ENCODE results near the gene JUNB. TPM values are rescaled to one million over a fixed set of nuclear protein-coding genes. Genes with fewer than 3 reads are reported as not detected.

JUNB gene
- total and polyA plus RNA-seq, 2 of the 13 experiments (the other 11 are each of a cell fraction or from before 2014, with no cell fraction given): 7.7 to 8.2 TPM

DNA sequence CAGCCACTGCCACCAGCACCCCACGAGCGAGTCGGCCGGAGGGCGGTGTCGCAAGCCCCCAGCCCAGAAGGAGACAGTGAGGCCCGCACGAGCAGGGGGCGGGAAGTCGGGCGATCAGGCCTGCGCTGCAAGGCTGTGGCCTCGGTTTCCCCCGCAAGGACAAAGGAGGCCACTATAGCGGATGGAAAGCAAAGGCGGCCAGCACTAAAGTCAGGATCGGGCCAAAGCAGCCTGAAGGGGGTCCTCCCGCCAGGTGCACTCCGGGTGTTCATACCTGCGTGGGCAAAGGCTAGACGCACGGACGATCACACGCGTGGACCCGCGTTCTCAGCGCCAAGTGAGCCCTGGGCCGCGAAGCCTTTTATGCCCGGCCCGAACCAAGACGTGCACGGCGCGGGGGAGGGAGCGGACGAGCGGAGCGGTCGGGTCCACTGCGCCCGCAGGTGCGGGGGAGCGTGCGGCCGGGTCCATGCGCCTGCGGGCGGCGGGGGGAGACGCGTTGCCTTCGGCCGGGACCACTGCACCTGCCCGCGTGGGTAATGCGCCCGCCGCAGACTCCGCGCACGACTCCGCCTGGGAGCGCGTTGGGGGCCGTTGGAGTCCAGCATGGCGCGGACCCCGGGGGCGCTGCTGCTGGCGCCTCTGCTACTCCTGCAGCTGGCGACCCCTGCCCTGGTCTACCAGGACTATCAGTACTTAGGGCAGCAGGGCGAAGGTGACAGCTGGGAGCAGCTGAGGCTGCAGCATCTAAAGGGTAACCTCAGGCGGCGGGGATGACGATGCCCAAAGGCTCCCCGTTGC is 10.4 kb downstream of the JUNB start, which contains the start of the genes PRDX2 and THSD8 (continued):
- TF ChIP-seq RARG (CRISPR knock-in tag; IDR thresholded peaks at IDR 0.05; ENCODE audit: low read depth): peak; percentile 72; the same call in 1 of the 2 replicates
- TF ChIP-seq, protein P1, sequence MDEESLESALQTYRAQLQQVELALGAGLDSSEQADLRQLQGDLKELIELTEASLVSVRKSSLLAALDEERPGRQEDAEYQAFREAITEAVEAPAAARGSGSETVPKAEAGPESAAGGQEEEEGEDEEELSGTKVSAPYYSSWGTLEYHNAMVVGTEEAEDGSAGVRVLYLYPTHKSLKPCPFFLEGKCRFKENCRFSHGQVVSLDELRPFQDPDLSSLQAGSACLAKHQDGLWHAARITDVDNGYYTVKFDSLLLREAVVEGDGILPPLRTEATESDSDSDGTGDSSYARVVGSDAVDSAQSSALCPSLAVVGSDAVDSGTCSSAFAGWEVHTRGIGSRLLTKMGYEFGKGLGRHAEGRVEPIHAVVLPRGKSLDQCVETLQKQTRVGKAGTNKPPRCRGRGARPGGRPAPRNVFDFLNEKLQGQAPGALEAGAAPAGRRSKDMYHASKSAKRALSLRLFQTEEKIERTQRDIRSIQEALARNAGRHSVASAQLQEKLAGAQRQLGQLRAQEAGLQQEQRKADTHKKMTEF (CRISPR knock-in tag; IDR thresholded peaks at IDR 0.05): peak; percentile 92
- TF ChIP-seq ZNF737 (CRISPR knock-in tag; IDR thresholded peaks at IDR 0.05; ENCODE audit: borderline replicate concordance): 0 out of 2 replicates have a peak, but pooled peaks have one; percentile 39
- 0 out of 2 replicates have a peak, but pooled peaks have one; percentile 21 for TF ChIP-seq ZNF589 (CRISPR knock-in tag; conservative IDR thresholded peaks at IDR 0.05)

DNA sequence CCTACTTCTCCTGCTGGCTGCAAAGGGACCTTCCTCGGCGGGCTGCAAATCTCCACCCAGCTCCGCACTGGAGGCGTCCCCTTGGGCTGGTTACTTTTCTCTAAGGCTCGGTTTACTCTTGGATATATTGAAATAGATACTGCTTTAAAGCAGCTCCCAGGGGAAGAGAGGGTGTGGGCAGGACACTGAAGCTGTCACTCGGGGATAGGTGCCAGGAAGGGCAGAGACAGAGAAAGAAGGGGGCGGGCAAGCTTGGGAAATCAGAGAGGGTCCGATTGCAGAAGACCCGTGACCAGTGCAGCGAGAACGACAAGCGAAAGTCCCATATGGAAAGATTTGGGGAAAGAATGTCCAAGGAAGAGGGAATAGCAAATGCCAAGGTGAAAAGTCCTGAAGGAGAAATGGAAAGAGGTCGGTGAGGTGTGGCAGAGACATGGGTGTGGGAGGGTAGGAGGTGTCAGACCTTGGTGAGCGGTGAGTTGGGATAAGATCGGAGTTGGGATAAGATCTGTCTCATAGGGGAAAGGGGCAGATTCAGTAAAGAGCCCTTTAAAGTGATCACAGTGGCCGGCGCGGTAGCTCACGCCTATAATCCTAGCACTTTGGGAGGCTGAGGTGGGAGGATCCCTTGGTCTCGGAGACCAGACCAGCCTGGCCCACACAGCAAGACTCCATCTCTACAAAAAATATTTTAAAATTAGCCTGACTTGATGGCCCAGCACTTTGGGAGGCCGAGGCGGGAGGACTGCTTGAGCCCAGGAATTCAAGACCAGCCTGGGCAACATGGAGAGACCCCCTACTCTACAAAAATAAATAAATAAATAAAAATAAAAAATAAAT is 11.2 kb downstream of the JUNB start:
- ATAC-seq (no peak), FAIRE-seq (no peak), DNase-seq (ENCODE audit: low spot score) (no peak)
- H4K20me1 ChIP-seq (ENCODE audit: insufficient read depth, low read length): peaks cover 5% of the 10 kb centered on the region; the same call in 1 of the 2 replicates
- H3K9ac ChIP-seq (ENCODE audit: insufficient read depth, low read depth, low read length): peak overlapping the region; percentile 99
- H3K36me3 ChIP-seq (replicated peaks in 1 of 2; ENCODE audit: control insufficient read depth in 1 of 2, insufficient read depth in 2 of 2, low read length in 2 of 2): peaks cover 1 to 12% of the 10 kb centered on the region in 2 experiments; a peak in 4 of 5 replicates
- ChIA-PET POLR2A (interaction anchor here (0.9 to 4.0 kb wide), 3 partner anchors 10 to 36 kb away, joined by 3 to 47 read pairs (median 4); partner anchors contain the start of gene JUNB), CTCF (ENCODE audit: low intra/inter-chr PET ratio, low total read pairs) (interaction anchor here (1.6 kb wide), 1 partner anchor 36 kb away, joined by 4 read pairs; no protein-coding TSS in a partner anchor)
- peaks cover 32% of the 10 kb centered on the region for H3K4me1 ChIP-seq (ENCODE audit: insufficient read depth, low read length)
- H3K79me2 ChIP-seq (ENCODE audit: insufficient read depth, low read length): peaks cover 18% of the 10 kb centered on the region
- H3K27me3 ChIP-seq (ENCODE audit: control insufficient read depth in 1 of 2, insufficient read depth in 2 of 2, low read length in 2 of 2): no peaks in the 10 kb centered on the region; a peak in 1 of 5 replicates
- H3K27ac ChIP-seq (ENCODE audit: extremely low read length, insufficient read depth, low read length): peak overlapping the region; percentile 92
- peak overlapping the region; percentile 88 for H3K4me2 ChIP-seq (ENCODE audit: low read depth, low read length)
- peak overlapping the region; percentile 81 to 100 (median 93) for H3K4me3 ChIP-seq (replicated peaks in 1 of 3; ENCODE audit: insufficient read depth in 1 of 3, low read depth in 2 of 3, low read length in 3 of 3)
- no peak overlapping the region for H2AFZ ChIP-seq (ENCODE audit: low read length)
- no peaks in the 10 kb centered on the region for H3K9me3 ChIP-seq (ENCODE audit: low read length)
- in situ Hi-C loops (cut with HindIII; ENCODE audit: extremely low pct_ligation_motif_present, low pct_unique_long_range_greater_than_20kb) (loop anchor here (5.0 kb wide), 1 partner anchor 35 kb away; no protein-coding TSS in a partner anchor), intact Hi-C loops (cut with micrococcal nuclease; ENCODE audit: unreplicated experiment) (no loop called here)
- no TSS peak for BruUV-seq (replicated peaks)
- 36% methylated on average over 22 of the region's 22 CpGs for whole genome bisulfite sequencing (ENCODE audit: low lambda C conversion rate)
- TF ChIP-seq, protein P2, sequence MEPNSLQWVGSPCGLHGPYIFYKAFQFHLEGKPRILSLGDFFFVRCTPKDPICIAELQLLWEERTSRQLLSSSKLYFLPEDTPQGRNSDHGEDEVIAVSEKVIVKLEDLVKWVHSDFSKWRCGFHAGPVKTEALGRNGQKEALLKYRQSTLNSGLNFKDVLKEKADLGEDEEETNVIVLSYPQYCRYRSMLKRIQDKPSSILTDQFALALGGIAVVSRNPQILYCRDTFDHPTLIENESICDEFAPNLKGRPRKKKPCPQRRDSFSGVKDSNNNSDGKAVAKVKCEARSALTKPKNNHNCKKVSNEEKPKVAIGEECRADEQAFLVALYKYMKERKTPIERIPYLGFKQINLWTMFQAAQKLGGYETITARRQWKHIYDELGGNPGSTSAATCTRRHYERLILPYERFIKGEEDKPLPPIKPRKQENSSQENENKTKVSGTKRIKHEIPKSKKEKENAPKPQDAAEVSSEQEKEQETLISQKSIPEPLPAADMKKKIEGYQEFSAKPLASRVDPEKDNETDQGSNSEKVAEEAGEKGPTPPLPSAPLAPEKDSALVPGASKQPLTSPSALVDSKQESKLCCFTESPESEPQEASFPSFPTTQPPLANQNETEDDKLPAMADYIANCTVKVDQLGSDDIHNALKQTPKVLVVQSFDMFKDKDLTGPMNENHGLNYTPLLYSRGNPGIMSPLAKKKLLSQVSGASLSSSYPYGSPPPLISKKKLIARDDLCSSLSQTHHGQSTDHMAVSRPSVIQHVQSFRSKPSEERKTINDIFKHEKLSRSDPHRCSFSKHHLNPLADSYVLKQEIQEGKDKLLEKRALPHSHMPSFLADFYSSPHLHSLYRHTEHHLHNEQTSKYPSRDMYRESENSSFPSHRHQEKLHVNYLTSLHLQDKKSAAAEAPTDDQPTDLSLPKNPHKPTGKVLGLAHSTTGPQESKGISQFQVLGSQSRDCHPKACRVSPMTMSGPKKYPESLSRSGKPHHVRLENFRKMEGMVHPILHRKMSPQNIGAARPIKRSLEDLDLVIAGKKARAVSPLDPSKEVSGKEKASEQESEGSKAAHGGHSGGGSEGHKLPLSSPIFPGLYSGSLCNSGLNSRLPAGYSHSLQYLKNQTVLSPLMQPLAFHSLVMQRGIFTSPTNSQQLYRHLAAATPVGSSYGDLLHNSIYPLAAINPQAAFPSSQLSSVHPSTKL (CRISPR knock-in tag; IDR thresholded peaks at IDR 0.05): no peak
- TF ChIP-seq SRSF1 (optimal IDR thresholded peaks at IDR 0.05; ENCODE audit: low read depth, low read length): peak; percentile 13
- TF ChIP-seq TAF15 (IDR thresholded peaks at IDR 0.05; ENCODE audit: low read depth, low read length, poor library complexity, severe bottlenecking): no peak
- TF ChIP-seq, protein P3, sequence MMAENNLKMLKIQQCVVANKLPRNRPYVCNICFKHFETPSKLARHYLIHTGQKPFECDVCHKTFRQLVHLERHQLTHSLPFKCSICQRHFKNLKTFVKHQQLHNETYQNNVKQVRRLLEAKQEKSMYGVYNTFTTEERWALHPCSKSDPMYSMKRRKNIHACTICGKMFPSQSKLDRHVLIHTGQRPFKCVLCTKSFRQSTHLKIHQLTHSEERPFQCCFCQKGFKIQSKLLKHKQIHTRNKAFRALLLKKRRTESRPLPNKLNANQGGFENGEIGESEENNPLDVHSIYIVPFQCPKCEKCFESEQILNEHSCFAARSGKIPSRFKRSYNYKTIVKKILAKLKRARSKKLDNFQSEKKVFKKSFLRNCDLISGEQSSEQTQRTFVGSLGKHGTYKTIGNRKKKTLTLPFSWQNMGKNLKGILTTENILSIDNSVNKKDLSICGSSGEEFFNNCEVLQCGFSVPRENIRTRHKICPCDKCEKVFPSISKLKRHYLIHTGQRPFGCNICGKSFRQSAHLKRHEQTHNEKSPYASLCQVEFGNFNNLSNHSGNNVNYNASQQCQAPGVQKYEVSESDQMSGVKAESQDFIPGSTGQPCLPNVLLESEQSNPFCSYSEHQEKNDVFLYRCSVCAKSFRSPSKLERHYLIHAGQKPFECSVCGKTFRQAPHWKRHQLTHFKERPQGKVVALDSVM (CRISPR knock-in tag; IDR thresholded peaks at IDR 0.05): peak; percentile 50
- TF ChIP-seq, protein P4, sequence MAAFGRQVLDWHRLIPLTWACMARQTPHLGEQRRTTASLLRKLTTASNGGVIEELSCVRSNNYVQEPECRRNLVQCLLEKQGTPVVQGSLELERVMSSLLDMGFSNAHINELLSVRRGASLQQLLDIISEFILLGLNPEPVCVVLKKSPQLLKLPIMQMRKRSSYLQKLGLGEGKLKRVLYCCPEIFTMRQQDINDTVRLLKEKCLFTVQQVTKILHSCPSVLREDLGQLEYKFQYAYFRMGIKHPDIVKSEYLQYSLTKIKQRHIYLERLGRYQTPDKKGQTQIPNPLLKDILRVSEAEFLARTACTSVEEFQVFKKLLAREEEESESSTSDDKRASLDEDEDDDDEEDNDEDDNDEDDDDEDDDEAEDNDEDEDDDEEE (CRISPR knock-in tag; IDR thresholded peaks at IDR 0.05): no peak
- no peak for TF ChIP-seq ZNF282 (IDR thresholded peaks at IDR 0.05; ENCODE audit: partially characterized antibody)

Measured in HepG2 (cell line).